ENCODE measurements around the gene NAA60. TPM values are rescaled to one million over a fixed set of nuclear protein-coding genes. Genes with fewer than 3 reads are reported as not detected.

The NAA60 gene
- 10 to 100 TPM; 28.3 to 33.6 TPM for total RNA-seq
- long read RNA-seq, donor 1, transcript NAA60-214 (6 exons, 2,931 nt): major isoform, 6 of 16 reads
- long read RNA-seq, donor 1, partial matches to known transcripts: 2 of 16 reads
- long read RNA-seq, donor 1, other reads (novel, unspliced or antisense): 2 of 16 reads
- long read RNA-seq, donor 2, transcript NAA60-214 (6 exons, 2,931 nt): minor isoform, 5 of 61 reads
- long read RNA-seq, donor 2, transcript NAA60-234 (2 exons, 578 nt): major isoform, 11 of 61 reads
- long read RNA-seq, donor 2, transcript NAA60-229 (7 exons, 2,531 nt): minor isoform, 5 of 61 reads
- long read RNA-seq, donor 2, partial matches to known transcripts: 24 of 61 reads
- long read RNA-seq, donor 2, other reads (novel, unspliced or antisense): 9 of 61 reads

DNA sequence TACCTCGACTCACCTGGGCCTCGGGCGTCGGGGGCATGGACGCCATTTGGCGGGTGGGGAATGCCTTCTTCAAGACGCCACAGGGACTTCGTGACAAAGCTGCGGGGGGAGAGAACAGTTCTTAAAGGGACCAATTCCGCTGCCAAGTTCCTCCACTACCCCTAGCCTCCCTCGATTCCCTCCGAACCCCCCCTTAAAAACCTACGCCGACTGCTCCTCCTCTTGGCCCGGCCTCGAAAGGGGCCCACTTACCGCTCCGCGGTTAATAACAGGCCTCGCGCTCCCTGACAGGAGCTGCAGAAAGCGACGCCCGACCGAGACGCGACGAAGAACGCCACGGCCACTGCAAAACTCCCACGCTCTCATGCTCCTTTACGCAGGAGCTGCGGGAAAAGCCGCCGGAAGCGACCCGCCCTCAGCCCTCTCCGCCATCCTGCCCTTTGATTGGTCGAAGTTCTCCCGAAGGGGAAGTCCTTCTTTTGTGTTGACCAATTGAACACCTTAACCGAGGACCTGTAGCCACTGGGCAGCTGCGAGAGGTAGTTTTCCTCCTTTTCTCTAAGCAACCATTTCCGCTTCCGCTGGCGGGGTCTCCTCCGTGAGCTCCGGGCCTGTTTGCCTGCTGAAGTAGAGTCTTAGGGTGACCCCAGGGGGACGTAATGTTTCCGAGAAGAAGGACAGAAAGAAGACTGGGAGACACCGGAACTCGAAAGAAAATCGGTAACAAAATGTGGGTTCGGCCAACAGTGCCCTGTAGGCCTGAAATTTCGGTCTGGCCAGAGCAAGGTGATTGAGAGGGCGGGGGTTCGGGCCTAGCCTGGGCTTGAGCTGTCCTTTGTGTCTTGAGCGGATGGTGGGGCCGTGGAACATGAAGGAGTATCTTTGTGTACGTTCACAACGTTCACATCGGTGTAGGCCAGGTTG lies at the start of gene NAA60, which contains the start of gene ZNF597:
Gene NAA60, plus strand, starts transcription at position 573 of the 924 bp plus-strand sequence. CDS start 32,548 bp downstream, outside the sequence.
Gene ZNF597, minus strand, starts transcription at position 397 of the 924 bp plus-strand sequence. Its CDS starts 351 bp downstream, at position 46.
- intact Hi-C loops (cut with DNase I): no loop called here
- peak; percentile 93 for DNase-seq (ENCODE audit: low spot score)

DNA sequence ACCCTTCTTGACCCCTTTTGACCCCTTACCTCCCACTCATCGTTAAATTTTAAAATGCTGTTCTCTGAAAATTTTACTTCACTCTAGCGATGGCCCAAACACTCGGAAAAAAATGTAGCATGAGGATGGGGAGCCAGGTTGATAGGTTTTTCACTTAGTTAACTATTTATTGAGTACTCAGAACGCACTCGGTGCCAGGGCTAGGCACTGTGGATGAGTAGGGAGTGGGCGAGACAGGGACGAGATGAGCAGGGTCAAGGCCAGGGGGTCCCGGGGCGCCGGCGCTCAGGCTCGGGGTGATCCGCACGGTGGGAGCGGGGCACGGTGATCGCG lies 43.1 kb upstream of the NAA60 start:
- DNase-seq (ENCODE audit: low spot score): no peak
- intact Hi-C loops (cut with DNase I): loop anchor here in 1 of 2 donors (10.0 kb wide), 1 partner anchor 54 kb away; no protein-coding TSS in a partner anchor

DNA sequence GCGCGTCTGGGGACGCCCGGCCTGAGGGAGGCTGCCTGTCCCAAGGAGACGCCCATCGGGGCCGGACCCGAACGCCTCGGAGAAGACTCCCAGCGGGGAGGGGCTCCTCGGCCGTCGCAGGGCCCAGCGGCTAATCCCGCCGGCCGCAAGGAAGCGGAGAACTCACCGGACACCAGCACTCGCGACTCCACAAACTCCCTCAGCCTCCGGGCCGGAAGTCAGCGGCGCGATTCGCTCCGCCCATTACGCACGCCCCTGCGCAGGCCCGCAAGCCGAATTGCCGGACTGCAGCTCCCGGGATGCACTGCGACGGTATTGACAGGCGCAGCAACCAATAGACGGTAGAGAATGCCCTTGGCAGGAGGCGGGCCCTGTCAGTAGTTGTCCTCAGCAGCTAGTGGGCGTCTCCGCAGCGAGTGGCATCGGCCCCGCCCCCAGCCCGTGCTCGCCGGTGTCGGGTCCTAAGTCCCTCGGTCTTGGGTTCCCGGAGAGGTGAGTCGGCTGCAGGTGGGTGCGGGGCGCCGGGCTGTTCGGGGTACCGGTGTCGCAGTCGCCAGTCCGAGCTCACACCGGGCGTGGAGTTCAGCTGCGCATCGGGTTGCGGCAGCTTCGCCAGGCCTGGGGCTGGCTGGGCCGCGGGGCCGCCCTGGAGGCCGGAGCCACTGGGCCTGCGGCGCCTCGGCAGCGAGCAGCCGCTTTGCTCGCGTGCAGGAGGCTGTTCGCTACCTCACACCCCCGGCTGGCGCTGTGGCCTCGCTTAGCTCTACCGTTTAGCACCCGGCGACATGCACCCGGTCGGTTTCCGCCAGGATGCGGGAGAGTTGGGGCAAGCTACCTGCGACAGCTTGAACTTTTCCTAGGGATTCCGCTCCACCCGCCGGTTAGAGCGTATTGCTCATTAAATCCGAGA lies 42.4 kb upstream of the NAA60 start, which contains the start of the genes ZNF174 and ZSCAN32:
Gene ZNF174, plus strand, starts transcription at position 437 of the 910 bp plus-strand sequence. CDS start 790 bp downstream, outside the sequence.
Gene ZSCAN32, minus strand, starts transcription at position 226 of the 910 bp plus-strand sequence. CDS start 3,447 bp downstream, outside the sequence.
- intact Hi-C loops (cut with DNase I): loop anchor here in 1 of 2 donors (10.0 kb wide), 1 partner anchor 54 kb away; no protein-coding TSS in a partner anchor
- DNase-seq (ENCODE audit: low spot score): peak; percentile 100

DNA sequence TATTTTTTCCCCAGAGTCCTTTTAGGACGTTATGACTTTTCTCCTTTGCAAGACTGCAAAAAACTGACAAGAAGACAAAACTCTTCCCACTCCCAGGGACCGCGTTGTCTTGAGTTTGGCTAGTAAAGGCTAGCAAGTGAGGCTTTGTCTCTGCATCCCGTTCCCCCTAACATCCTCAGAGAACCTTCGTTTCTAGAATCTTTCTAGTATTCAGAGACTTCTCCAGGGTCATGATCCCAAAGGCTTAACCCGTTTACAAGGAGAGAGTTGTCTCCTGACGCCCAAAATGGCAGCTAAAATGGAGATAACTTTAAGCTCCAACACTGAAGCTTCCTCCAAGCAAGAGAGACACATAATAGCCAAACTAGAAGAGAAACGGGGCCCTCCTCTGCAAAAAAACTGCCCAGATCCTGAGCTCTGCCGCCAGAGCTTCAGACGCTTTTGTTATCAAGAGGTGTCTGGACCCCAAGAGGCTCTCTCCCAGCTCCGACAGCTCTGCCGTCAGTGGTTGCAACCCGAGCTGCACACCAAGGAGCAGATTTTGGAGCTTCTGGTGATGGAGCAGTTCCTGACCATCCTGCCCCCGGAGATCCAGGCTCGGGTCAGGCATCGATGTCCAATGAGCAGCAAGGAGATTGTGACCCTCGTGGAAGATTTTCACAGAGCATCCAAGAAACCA lies 41.6 kb upstream of the NAA60 start:
- DNase-seq (ENCODE audit: low spot score): no peak
- intact Hi-C loops (cut with DNase I): loop anchor here in 1 of 2 donors (10.0 kb wide), 1 partner anchor 53 kb away; no protein-coding TSS in a partner anchor

DNA sequence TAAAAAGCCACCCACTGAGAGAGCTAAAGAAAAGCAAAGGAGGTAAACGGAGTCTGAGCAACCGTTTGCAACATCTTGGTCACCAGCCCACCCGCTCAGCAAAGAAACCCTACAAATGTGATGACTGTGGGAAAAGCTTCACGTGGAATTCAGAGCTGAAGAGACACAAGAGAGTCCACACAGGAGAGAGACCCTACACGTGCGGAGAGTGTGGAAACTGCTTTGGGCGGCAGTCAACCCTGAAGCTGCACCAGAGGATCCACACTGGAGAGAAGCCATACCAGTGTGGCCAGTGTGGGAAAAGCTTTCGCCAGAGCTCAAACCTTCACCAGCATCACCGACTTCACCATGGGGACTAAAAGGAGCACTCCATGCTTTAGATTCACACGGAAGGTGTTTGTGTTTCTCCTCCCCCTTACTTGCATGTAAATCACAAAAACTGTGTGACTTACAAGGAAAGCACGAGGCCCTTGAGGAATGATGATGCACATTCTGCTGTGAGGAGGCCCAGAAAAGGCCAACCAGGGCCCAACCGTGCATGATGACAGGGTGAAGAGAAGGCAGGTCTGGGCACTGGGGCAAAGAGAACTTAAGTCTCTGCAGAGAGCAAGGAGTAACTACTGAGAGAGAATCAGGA lies 34.8 kb upstream of the NAA60 start:
- intact Hi-C loops (cut with DNase I): loop anchor here in 1 of 2 donors (10.0 kb wide), 1 partner anchor 46 kb away; no protein-coding TSS in a partner anchor
- no peak for DNase-seq (ENCODE audit: low spot score)

DNA sequence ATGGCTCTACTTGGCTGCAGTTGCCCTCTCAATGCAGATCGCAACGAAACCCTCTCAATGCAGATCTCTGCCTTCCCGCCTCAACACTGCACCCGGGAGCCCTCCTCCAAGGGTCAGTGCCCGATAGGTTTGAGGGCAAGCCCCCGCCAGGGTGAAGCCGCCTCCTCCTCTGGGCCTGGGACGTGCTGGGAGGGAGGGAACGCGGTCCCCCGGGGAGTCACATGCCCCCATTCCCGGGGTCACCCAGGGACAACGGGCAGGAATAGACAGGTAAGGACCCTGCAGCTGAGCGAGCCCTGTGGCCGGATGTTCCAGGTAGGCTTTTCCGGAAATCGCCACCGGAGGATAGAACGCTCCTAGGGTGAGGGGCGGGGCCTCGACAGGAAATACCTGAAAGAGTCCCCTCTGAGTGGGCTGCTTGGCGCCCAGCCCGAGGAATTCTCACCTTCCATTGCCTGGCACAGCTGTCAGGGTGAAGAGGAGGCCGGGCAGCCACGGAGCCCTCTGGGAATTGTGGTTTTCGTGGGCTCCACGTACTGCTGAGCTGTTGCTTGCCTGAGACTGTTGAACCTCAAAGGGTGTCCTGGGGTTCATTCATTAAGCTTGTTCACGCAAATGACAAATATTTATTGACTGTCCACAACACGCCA lies 29.6 kb upstream of the NAA60 start:
- intact Hi-C loops (cut with DNase I): no loop called here
- no peak for DNase-seq (ENCODE audit: low spot score)

DNA sequence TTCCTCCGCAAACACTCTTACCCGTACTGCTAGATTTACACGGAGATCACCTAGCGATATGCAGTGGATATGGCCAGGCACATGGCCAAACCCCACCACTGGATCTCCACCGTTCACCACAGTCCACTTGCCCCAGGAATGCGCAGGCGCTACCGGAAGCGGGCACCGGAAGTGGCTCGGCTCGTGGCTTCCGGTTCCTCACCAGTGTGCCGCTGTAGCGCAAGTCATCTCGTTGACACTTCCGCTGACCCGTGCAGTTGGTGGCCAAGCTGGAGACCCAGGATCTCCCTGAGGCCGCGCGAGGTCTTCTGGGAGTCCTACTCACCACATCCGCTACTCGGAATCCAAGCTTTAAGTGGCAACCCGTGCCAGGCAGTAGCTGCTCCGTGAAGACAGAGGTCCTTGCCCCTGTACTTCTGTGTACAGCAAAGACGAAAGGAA lies 11.7 kb upstream of the NAA60 start:
- intact Hi-C loops (cut with DNase I): loop anchor here in 1 of 2 donors (10.0 kb wide), 1 partner anchor 67 kb away; no protein-coding TSS in a partner anchor
- DNase-seq (ENCODE audit: low spot score): peak; percentile 89

DNA sequence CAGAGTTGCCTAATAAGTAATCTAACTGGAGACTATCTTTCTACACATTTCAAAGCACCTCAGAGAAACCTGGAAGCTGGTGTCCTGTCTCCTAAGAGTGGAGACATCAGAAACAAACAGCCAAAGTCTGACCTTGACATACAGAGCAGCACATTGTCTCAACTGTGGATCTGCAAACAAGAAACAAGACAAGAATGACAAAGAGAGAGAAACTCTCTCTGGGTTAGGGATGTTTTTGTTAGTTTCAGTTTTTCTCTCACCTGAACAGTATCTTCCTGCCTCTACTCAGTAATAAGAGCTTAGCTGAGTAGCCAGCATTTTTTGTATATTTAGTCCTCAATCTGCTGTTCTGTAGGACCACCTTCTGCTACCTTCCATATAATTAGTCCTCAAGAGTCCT lies 9.1 kb upstream of the NAA60 start:
- intact Hi-C loops (cut with DNase I): loop anchor here in 1 of 2 donors (10.0 kb wide), 1 partner anchor 70 kb away; no protein-coding TSS in a partner anchor
- DNase-seq (ENCODE audit: low spot score): no peak

DNA sequence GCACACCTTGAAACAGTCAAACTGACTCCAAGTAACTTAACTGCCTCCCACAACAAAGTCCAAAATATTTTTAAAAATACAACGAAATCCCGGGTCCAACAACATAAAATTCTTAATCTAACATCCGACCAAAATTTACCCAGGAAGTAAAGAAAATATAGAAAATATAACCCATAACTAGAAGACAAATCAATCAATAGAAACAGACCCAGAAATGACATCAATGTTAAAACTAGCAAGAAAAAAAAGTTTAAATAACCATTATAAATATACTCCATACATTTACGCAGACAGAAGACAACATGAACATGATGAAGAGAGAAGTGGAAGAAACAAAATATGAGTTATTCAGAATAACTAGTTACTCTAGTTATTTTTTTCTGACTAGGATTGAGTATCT lies 3.8 kb upstream of the NAA60 start:
- intact Hi-C loops (cut with DNase I): loop anchor here in 1 of 2 donors (10.0 kb wide), 1 partner anchor 75 kb away; no protein-coding TSS in a partner anchor
- no peak for DNase-seq (ENCODE audit: low spot score)

DNA sequence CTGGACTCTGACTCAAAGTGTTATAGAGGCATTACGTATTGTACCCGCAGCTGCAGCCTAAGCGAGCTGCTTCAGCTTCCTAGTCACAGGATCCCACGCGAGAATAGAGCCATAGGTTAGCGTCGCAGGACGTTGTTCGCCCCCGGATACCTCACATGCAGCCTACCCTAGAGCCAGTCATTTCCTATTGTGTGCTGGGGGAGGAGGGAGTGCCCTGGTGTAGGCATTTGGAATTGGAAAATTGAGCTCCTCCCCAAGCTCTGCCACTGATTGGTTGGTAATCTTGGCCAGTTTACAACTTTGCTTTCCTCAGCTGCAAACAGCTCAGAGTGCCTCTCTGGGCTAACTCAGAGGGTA lies 530 bp downstream of the NAA60 start:
- no peak for DNase-seq (ENCODE audit: low spot score)
- intact Hi-C loops (cut with DNase I): no loop called here

DNA sequence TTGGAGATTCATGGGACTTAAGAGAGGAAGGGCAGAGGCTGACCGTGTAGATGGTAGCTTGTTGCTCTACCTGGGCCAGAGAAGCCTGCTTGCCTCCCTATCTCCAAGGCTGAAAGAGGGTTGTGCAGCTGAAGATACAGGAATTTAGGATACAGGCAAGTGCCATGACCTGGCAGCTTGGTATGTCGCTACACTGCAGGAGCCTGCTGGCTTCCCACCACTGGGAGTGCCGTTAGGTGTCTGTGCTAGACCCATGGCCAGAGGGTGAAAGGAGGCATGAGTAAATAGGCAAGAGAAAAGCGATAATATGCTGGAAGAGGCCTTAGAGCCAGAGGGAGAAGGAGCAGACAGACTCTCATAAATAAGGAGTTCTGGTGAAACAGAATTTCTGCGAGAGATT lies 10.6 kb downstream of the NAA60 start:
- intact Hi-C loops (cut with DNase I): loop anchor here in 1 of 2 donors (10.0 kb wide), 1 partner anchor 49 kb away; the partner anchor contains the start of genes ZNF174 and ZSCAN32
- DNase-seq (ENCODE audit: low spot score): no peak

DNA sequence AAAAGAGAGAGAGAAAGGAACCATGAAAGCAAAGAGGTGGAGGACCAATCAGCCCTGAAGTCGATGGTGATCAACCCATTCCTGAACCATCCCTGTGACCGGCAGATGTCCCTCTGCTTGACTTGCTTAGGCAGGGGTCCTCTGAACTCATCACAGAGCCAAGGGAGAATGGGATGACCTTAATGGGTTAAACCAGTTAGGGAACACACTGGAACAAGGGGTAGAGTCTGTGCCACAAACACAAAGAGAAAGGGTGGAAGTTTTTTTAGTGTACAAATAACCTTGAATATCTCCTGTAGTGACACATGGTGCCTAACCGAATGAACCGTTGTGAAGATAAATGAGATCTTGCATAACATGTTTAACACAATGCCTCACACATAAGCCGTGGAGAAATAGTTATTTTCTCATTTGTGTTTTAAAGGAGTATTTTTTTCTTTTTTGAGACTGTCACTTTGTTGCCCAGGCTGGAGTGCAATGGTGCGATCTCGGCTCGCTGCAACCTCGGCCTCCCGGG lies 11.2 kb downstream of the NAA60 start:
- intact Hi-C loops (cut with DNase I): loop anchor here in 1 of 2 donors (10.0 kb wide), 1 partner anchor 50 kb away; the partner anchor contains the start of genes ZNF174 and ZSCAN32
- no peak for DNase-seq (ENCODE audit: low spot score)

DNA sequence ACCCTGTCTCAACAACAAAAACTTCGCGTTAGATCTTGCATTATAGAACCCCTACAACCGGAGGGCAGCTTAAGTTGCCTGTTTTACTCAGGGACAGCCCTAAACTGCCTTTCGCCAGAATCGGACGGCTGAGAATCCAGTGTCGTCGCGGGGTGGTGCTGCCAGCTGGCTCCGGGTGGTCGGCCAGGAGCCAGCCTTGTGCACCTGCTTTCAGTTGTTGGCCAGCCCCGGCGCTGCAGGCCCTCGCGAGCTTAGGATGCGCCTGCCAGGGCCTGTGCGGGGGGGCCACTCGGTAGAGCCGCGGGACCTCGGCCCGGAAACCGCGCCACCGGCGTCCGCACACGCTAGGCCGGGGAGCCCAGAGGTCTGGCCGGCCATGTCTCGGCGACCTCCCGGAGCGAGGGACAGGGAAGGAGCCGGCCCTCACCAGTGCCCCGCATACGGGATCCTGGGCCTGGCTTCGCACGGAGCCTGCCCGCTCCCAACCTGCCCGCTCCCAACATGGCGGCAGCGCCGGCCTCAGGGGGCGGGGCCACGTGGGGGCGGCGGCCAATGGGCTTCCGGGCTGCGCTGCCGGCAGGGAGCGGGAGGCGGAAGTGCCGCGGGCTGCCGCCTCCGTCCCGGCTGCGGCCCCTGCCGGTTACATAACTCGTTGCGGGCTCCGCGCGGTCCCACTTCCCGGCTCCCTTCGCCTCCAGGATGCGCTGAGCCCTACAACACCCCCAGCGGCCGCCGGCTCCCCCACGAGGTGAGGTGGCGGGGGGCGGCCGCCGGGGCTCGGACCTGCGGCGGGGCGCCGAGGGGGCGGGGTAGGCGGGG lies 14.2 kb downstream of the NAA60 start:
- intact Hi-C loops (cut with DNase I): loop anchor here in 1 of 2 donors (10.0 kb wide), 1 partner anchor 53 kb away; the partner anchor contains the start of genes ZNF174 and ZSCAN32

DNA sequence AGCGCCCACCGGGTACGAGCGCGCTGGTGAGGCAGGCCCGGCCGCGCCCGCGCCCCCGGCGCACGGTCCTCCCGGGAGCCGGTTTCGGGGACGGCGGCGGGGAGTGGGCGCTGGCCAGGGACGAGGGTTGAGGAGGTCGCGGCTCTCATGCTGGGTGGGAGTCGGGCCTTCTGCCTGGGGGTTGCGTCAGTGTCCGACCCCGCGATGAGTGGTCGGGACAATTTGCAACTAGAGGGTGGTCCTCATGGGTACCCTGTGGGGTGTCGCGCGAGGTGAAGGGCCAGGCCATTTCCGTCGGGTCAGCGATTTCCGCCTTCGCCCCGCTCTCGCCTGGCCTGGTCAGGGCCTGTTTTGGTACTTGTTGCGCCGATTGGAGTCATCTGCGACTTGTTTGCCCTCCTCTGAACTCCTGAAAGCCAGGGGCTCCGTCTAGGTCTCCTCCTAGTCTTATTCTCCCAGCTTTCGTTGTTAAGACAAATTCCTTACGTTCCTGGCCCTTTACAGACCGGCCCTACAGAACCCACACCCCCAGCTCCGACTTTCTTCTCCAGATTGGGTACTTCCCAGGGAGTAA lies 14.9 kb downstream of the NAA60 start:
- intact Hi-C loops (cut with DNase I): loop anchor here in 1 of 2 donors (10.0 kb wide), 1 partner anchor 54 kb away; the partner anchor contains the start of genes ZNF174 and ZSCAN32
- DNase-seq (ENCODE audit: low spot score): no peak

More for the DNA sequence above, 14.2 kb downstream of the NAA60 start:
- DNase-seq (ENCODE audit: low spot score): peak; percentile 97

DNA sequence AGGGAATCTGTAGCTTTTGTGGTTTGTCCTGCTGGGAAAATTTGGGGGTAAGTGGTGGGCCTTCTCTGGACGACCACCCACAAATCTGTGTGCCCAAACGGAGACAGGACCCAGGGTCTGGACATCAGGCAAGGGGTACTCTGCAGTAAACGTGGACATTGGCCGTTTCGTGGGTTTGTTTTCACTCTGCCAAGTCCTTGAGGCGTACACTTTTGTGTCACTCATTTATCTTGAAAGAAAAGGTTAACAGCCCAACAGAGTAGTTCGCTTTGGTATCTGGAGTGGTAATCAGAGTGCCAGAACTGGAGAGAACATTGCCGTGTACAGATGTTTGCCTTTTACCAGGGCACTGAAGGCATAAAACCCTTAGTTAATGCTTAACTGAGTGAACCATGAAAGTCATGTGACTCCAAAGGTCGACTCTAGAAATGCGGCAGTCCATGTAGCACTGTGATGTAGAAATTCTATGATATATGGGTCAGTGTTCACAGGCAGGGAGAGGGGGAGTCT lies 15.4 kb downstream of the NAA60 start:
- DNase-seq (ENCODE audit: low spot score): no peak
- intact Hi-C loops (cut with DNase I): loop anchor here in 1 of 2 donors (10.0 kb wide), 1 partner anchor 54 kb away; the partner anchor contains the start of genes ZNF174 and ZSCAN32
